Measurements from ENCODE around the gene RPL6. TPM values are rescaled to one million over a fixed set of nuclear protein-coding genes. Genes with fewer than 3 reads are reported as not detected.
"Not testable (repeated sequence)": the region's sequence is repeated elsewhere in the genome, so short reads cannot be mapped to it uniquely, and the experiment has no call there.

RPL6 gene
- total RNA-seq (2014; rRNA removed; shearing (Covaris generic); ENCODE audit: low replicate concordance): 2,256 and 2,803 TPM in 2 replicates

- DNase-seq: peak; percentile 82
- Histone ChIP-seq H3K4me3 (peak within 1 kb of the TSS; percentile 71), H3K36me3 (peaks cover 49% of the 10 kb centered on the region), H3K9me3 (no peaks in the 10 kb centered on the region), H3K27me3 (no peaks in the 10 kb centered on the region)
Measured at GRCh38 chr12:112409064-112409905, at the start of gene RPL6. RPL6 (minus strand) TSS chr12:112409605; CDS start chr12:112408656, 949 bp downstream.

- Histone ChIP-seq H3K36me3 (peaks cover 44% of the 10 kb centered on the region), H3K27me3 (no peaks in the 10 kb centered on the region), H3K4me3 (no peak overlapping the region), H3K9me3 (no peaks in the 10 kb centered on the region)
- no peak for DNase-seq
Measured at GRCh38 chr12:112458751-112459150, 49.3 kb upstream of the RPL6 start.

- DNase-seq: no peak
- H3K9me3 ChIP-seq: no peaks in the 10 kb centered on the region
- H3K4me3 ChIP-seq: no peak overlapping the region
- H3K27me3 ChIP-seq: no peaks in the 10 kb centered on the region
- peaks cover 40% of the 10 kb centered on the region for H3K36me3 ChIP-seq
Measured at GRCh38 chr12:112458330-112458729, 48.9 kb upstream of the RPL6 start.

- H3K36me3 ChIP-seq: peaks cover 43% of the 10 kb centered on the region
- H3K4me3 ChIP-seq, H3K27me3 ChIP-seq, H3K9me3 ChIP-seq, DNase-seq: not testable (repeated sequence)
Measured at GRCh38 chr12:112457142-112457541, 47.7 kb upstream of the RPL6 start.

- no peak overlapping the region for H3K4me3 ChIP-seq
- H3K36me3 ChIP-seq: peaks cover 50% of the 10 kb centered on the region
- no peaks in the 10 kb centered on the region for H3K9me3 ChIP-seq
- no peaks in the 10 kb centered on the region for H3K27me3 ChIP-seq
- DNase-seq: no peak
Measured at GRCh38 chr12:112456029-112456428, 46.6 kb upstream of the RPL6 start.

- Histone ChIP-seq H3K36me3 (peaks cover 61% of the 10 kb centered on the region), H3K4me3 (no peak overlapping the region), H3K27me3 (no peaks in the 10 kb centered on the region), H3K9me3 (no peaks in the 10 kb centered on the region)
- DNase-seq: no peak
Measured at GRCh38 chr12:112450725-112451124, 41.3 kb upstream of the RPL6 start.

GRCh38 chr12:112448165-112448564, 38.8 kb upstream of the RPL6 start:
- H3K27me3 ChIP-seq, H3K4me3 ChIP-seq, H3K9me3 ChIP-seq: not testable (repeated sequence)
- H3K36me3 ChIP-seq: peaks cover 48% of the 10 kb centered on the region
- DNase-seq: peak; percentile 28

- Histone ChIP-seq H3K27me3 (no peaks in the 10 kb centered on the region), H3K9me3 (no peaks in the 10 kb centered on the region), H3K36me3 (peaks cover 46% of the 10 kb centered on the region), H3K4me3 (no peak overlapping the region)
- no peak for DNase-seq
Measured at GRCh38 chr12:112447106-112447505, 37.7 kb upstream of the RPL6 start.

GRCh38 chr12:112446008-112446725, 36.8 kb upstream of the RPL6 start:
- Histone ChIP-seq H3K27me3 (no peaks in the 10 kb centered on the region), H3K4me3 (no peak overlapping the region), H3K36me3 (peaks cover 41% of the 10 kb centered on the region), H3K9me3 (no peaks in the 10 kb centered on the region)
- no peak for DNase-seq

- no peaks in the 10 kb centered on the region for H3K27me3 ChIP-seq
- H3K4me3 ChIP-seq: no peak overlapping the region
- DNase-seq: no peak
- no peaks in the 10 kb centered on the region for H3K9me3 ChIP-seq
- peaks cover 25% of the 10 kb centered on the region for H3K36me3 ChIP-seq
Measured at GRCh38 chr12:112443916-112444315, 34.5 kb upstream of the RPL6 start.

GRCh38 chr12:112440653-112441052, 31.2 kb upstream of the RPL6 start:
- not testable (repeated sequence) for H3K4me3 ChIP-seq, H3K9me3 ChIP-seq, H3K36me3 ChIP-seq, H3K27me3 ChIP-seq
- DNase-seq: peak; percentile 62

- no peaks in the 10 kb centered on the region; the same call in 1 of the 2 replicates for H3K36me3 ChIP-seq
- no peaks in the 10 kb centered on the region for H3K9me3 ChIP-seq
- no peak overlapping the region for H3K4me3 ChIP-seq
- DNase-seq: no peak
- H3K27me3 ChIP-seq: no peaks in the 10 kb centered on the region
Measured at GRCh38 chr12:112439769-112440168, 30.4 kb upstream of the RPL6 start.

GRCh38 chr12:112438645-112439044, 29.2 kb upstream of the RPL6 start:
- not testable (repeated sequence) for H3K27me3 ChIP-seq, H3K9me3 ChIP-seq, DNase-seq, H3K36me3 ChIP-seq, H3K4me3 ChIP-seq

GRCh38 chr12:112433551-112433950, 24.1 kb upstream of the RPL6 start:
- no peak overlapping the region for H3K4me3 ChIP-seq
- no peak for DNase-seq
- no peaks in the 10 kb centered on the region; the same call in 1 of the 2 replicates for H3K36me3 ChIP-seq
- H3K9me3 ChIP-seq: no peaks in the 10 kb centered on the region
- H3K27me3 ChIP-seq: no peaks in the 10 kb centered on the region

- H3K9me3 ChIP-seq: no peaks in the 10 kb centered on the region
- H3K4me3 ChIP-seq: no peak overlapping the region
- H3K36me3 ChIP-seq: no peaks in the 10 kb centered on the region; the same call in 1 of the 2 replicates
- DNase-seq: no peak
- no peaks in the 10 kb centered on the region for H3K27me3 ChIP-seq
Measured at GRCh38 chr12:112431965-112432364, 22.6 kb upstream of the RPL6 start.

- Histone ChIP-seq H3K36me3 (no peaks in the 10 kb centered on the region; the same call in 1 of the 2 replicates), H3K9me3 (no peaks in the 10 kb centered on the region), H3K4me3 (no peak overlapping the region), H3K27me3 (no peaks in the 10 kb centered on the region)
- DNase-seq: no peak
Measured at GRCh38 chr12:112430929-112431328, 21.5 kb upstream of the RPL6 start.

GRCh38 chr12:112427760-112428159, 18.4 kb upstream of the RPL6 start:
- H3K4me3 ChIP-seq: no peak overlapping the region
- DNase-seq: no peak
- no peaks in the 10 kb centered on the region for H3K9me3 ChIP-seq
- H3K36me3 ChIP-seq: no peaks in the 10 kb centered on the region; the same call in none of the 2 replicates
- H3K27me3 ChIP-seq: no peaks in the 10 kb centered on the region
